ENCODE results near the gene RPS17. TPM values are rescaled to one million over a fixed set of nuclear protein-coding genes. Genes with fewer than 3 reads are reported as not detected.

The RPS17 gene
- total and polyA plus RNA-seq, 10 of the 15 experiments (the other 5 are each of a cell fraction or from before 2014, with no cell fraction given): 1,223 to 7,871 (median 3,879) TPM

GRCh38 chr15:82531496-82532382, 8.5 kb downstream of the RPS17 start:
- H4K20me1 ChIP-seq (ENCODE audit: control insufficient read depth, insufficient read depth): peaks cover 3% of the 10 kb centered on the region; the same call in 1 of the 2 replicates
- BruUV-seq (replicated peaks): no TSS peak
- H3K4me1 ChIP-seq (ENCODE audit: control insufficient read depth, insufficient read depth, low read length): peaks cover 8% of the 10 kb centered on the region
- intact Hi-C loops (cut with micrococcal nuclease; ENCODE audit: unreplicated experiment): loop anchor here (2.0 to 10.0 kb wide), 3 partner anchors 303 to 673 kb away; partner anchors contain the start of gene HDGFL3
- ATAC-seq: peak; percentile 32
- POLR2A ChIA-PET: interaction anchor here (0.8 to 1.6 kb wide), 4 partner anchors 8 to 468 kb away, joined by 3 to 8 read pairs (median 4); partner anchors contain the start of gene RPS17
- no peaks in the 10 kb centered on the region for H3K9me3 ChIP-seq (replicated peaks; ENCODE audit: control insufficient read depth, insufficient read depth, low read length)
- H3K79me2 ChIP-seq (ENCODE audit: control insufficient read depth, insufficient read depth, low read length): peaks cover 7% of the 10 kb centered on the region
- no peaks in the 10 kb centered on the region for H3K27me3 ChIP-seq (replicated peaks in 1 of 2; ENCODE audit: control insufficient read depth in 2 of 2, insufficient read depth in 2 of 2, low read length in 1 of 2)
- peak overlapping the region; percentile 47 for H3K27ac ChIP-seq (ENCODE audit: control insufficient read depth, insufficient read depth)
- SMC1A ChIA-PET (ENCODE audit: uncharacterized antibody, unreplicated experiment): interaction anchor here (0.6 to 2.0 kb wide), 4 partner anchors 9 to 312 kb away, joined by 3 to 5 read pairs (median 4); partner anchors contain the start of gene RPS17
- CTCF ChIA-PET: interaction anchor here (0.7 to 2.6 kb wide), 17 partner anchors 9 to 533 kb away, joined by 3 to 52 read pairs (median 4); partner anchors contain the start of gene RPS17
- H3K4me2 ChIP-seq (ENCODE audit: control insufficient read depth, insufficient read depth): no peak overlapping the region
- no peak overlapping the region for H2AFZ ChIP-seq (ENCODE audit: control insufficient read depth, low read depth, low read length)
- peaks cover 12 to 24% of the 10 kb centered on the region in 2 experiments; a peak in 3 of 4 replicates for H3K36me3 ChIP-seq (ENCODE audit: control insufficient read depth in 2 of 2, insufficient read depth in 2 of 2, low read length in 1 of 2)
- in situ Hi-C loops (cut with MboI): no loop called here
- H3K9ac ChIP-seq (ENCODE audit: control insufficient read depth, insufficient read depth, low read length): no peak overlapping the region
- FAIRE-seq: no peak
- DNase-seq (ENCODE audit: low read depth, low spot score): no peak
- WGBS (ENCODE audit: insufficient coverage, insufficient replicate concordance, low lambda C conversion rate, missing lambda C conversion rate): 41% methylated on average over 8 of the region's 11 CpGs
- no peak overlapping the region for H3K4me3 ChIP-seq
- RAD21 ChIA-PET (ENCODE audit: unreplicated experiment): interaction anchor here (1.0 to 1.9 kb wide), 5 partner anchors 9 to 479 kb away, joined by 3 to 12 read pairs (median 3); partner anchors contain the start of genes C15orf40, RAMAC and RPS17
- TF ChIP-seq E4F1 (IDR thresholded peaks at IDR 0.05; ENCODE audit: borderline replicate concordance, partially characterized antibody) (no peak), ZZZ3 (IDR thresholded peaks at IDR 0.05; ENCODE audit: control insufficient read depth, insufficient read length, low read depth) (no peak), POLR2AphosphoS2 (IDR thresholded peaks at IDR 0.05; ENCODE audit: low read depth, low read length) (no peak), POLR2A (IDR thresholded peaks at IDR 0.05; ENCODE audit: low read depth, low read length) (no peak), ZBTB4 (CRISPR knock-in tag; IDR thresholded peaks at IDR 0.05) (no peak), ETV6 (conservative IDR thresholded peaks at IDR 0.05 in 1 of 2, IDR thresholded peaks at IDR 0.05 in 1 of 2; ENCODE audit: borderline replicate concordance in 1 of 2, low read depth in 1 of 2) (no peak), MEF2B (IDR thresholded peaks at IDR 0.05; ENCODE audit: partially characterized antibody, poor library complexity, severe bottlenecking) (no peak), JUND (IDR thresholded peaks at IDR 0.05; ENCODE audit: low read depth, low read length) (no peak), ZBTB33 (IDR thresholded peaks at IDR 0.05) (no peak), IKZF2 (IDR thresholded peaks at IDR 0.05) (no peak), CREM (IDR thresholded peaks at IDR 0.05; ENCODE audit: low read depth) (no peak), RFX5 (IDR thresholded peaks at IDR 0.05; ENCODE audit: low read depth, low read length) (no peak), EGR1 (IDR thresholded peaks at IDR 0.05; ENCODE audit: borderline replicate concordance in 1 of 2, low read depth in 2 of 2, low read length in 2 of 2) (no peak), RB1 (IDR thresholded peaks at IDR 0.05; ENCODE audit: borderline replicate concordance) (no peak)
